Gastroesophageal sphincter (tissue), 3 donors: Measurements from ENCODE around the gene NDRG3.

Experiments used
- CTCF ChIP-seq, 4 experiments: fragments of 200-600 bp in 2 of 4; fragments of 450-650 bp in 2 of 4; sonication (generic) in 1 of 4; IDR thresholded peaks; one replicate each; pipeline ENCODE4 v1.5.1; 2017 to 2019; ENCODE audit warnings: antibody characterized with exemption in 4 of 4, mild to moderate bottlenecking in 2 of 4, moderate library complexity in 2 of 4
- POLR2A ChIP-seq, 2 donors: fragments of 450-650 bp; IDR thresholded peaks; one replicate each; pipeline ENCODE4 v1.6.1; 2017; ENCODE audit warnings: antibody characterized with exemption in 2 of 2, mild to moderate bottlenecking in 2 of 2, moderate library complexity in 1 of 2

- TF ChIP-seq CTCF (IDR thresholded peaks at IDR 0.05) (no peak), POLR2A (IDR thresholded peaks at IDR 0.05) (no peak)
Measured at GRCh38 chr20:36646678-36647077, 99.2 kb downstream of the NDRG3 start.
